Uterus (tissue), 2 donors: ENCODE measurements around the gene KCTD13.

Experiments
- POLR2A ChIP-seq, 2 donors: fragments of 450-650 bp; IDR thresholded peaks; one replicate each; pipeline ENCODE4 v1.6.1; 2016; ENCODE audit warnings: antibody characterized with exemption in 2 of 2, mild to moderate bottlenecking in 1 of 2, moderate library complexity in 1 of 2
- TF ChIP-seq, protein P1 (sequence below), 4 experiments: fragments of 200-600 bp in 2 of 4; fragments of 450-650 bp in 2 of 4; sonication (generic) in 2 of 4; IDR thresholded peaks; one replicate each; pipeline ENCODE4 v1.5.1; 2016 to 2019; ENCODE audit warnings: antibody characterized with exemption in 4 of 4, mild to moderate bottlenecking in 2 of 4, moderate library complexity in 1 of 4

- TF ChIP-seq, protein P1, sequence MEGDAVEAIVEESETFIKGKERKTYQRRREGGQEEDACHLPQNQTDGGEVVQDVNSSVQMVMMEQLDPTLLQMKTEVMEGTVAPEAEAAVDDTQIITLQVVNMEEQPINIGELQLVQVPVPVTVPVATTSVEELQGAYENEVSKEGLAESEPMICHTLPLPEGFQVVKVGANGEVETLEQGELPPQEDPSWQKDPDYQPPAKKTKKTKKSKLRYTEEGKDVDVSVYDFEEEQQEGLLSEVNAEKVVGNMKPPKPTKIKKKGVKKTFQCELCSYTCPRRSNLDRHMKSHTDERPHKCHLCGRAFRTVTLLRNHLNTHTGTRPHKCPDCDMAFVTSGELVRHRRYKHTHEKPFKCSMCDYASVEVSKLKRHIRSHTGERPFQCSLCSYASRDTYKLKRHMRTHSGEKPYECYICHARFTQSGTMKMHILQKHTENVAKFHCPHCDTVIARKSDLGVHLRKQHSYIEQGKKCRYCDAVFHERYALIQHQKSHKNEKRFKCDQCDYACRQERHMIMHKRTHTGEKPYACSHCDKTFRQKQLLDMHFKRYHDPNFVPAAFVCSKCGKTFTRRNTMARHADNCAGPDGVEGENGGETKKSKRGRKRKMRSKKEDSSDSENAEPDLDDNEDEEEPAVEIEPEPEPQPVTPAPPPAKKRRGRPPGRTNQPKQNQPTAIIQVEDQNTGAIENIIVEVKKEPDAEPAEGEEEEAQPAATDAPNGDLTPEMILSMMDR (IDR thresholded peaks at IDR 0.05) = no peak
- no peak for TF ChIP-seq POLR2A (IDR thresholded peaks at IDR 0.05)
Measured at GRCh38 chr16:29903590-29903989, 22.4 kb downstream of the KCTD13 start.
